Measurements from ENCODE around the gene SLC44A1.

Gene SLC44A1

DNA sequence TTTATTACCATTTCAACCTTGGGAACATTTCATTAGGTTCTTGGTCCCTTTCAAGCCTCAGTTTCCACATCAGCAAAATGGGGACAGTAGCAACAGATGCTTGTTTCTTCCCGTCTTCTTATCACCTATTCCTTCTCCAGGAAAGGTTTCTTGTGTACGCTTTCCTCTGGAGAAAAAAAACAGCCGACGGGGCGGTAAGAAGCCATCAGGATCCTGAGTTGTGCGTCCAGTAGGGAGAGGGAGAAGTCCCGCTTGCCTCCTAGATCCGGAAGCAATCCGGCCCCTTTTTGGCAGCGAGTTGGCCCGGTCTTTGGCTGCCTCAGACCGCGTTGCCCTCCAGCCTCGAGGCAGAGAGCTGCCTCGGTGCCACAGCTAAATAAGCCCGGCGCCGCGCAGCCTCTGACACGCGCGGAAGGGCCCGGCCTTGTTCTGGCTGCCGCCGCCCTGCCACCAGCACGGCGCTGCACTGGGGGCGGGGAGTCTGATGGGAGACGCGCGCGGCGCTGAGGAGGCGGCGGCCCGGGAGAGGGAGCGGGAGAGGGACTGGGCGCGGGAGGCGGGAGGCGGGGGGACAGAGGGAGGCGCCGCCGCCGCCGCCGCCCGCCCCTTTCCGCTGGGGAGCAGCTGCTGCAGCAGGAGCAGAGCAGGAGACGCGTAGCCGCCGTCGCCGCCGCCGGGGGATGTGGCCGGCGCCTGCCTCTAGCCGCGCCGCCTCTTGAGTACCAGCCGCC is at the start of gene SLC44A1:
Gene SLC44A1 (plus strand): TSS at position 649 of the 731 bp plus-strand sequence. CDS start 218 bp downstream, outside the sequence.
- peak; percentile 98 for DNase-seq (ENCODE audit: low read depth, low spot score)

DNA sequence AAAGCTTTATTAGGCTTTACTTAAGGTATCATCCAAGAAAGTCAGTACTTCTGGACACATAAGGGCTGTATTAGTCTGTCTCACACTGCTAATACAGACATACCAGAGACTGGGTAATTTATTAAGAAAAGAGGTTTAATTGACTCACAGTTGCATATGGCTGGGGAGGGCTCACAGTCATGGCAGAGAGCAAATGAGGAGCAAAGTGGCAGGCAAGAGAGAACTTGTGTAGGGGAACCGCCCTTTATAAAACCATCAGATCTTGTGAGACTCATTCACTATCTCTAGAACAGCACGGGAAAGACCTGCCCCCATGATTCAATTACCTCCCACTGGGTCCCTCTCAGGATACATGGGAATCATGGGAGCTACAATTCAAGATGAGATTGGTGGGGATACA is 49.2 kb upstream of the SLC44A1 start:
- no peak for DNase-seq (ENCODE audit: low read depth, low spot score)

DNA sequence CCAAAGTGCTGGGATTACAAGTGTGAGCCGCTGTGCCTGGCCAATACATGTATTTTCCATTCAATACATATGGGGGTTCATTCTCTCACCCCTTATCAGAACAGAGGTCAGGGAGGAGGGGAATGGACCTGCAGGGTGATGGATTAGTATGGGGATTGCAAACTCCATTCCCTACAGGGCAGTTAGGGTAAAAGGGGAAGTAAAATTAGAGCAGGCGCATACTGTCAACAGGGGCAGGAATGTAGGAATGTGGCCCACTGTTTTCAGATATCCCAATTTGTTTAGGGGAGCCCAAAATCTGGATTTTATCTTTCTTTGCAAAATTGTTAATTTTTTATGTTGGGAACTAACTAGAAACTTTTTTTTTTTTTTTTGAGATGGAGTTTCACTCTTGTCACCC is 46.4 kb upstream of the SLC44A1 start:
- no peak for DNase-seq (ENCODE audit: low read depth, low spot score)

DNA sequence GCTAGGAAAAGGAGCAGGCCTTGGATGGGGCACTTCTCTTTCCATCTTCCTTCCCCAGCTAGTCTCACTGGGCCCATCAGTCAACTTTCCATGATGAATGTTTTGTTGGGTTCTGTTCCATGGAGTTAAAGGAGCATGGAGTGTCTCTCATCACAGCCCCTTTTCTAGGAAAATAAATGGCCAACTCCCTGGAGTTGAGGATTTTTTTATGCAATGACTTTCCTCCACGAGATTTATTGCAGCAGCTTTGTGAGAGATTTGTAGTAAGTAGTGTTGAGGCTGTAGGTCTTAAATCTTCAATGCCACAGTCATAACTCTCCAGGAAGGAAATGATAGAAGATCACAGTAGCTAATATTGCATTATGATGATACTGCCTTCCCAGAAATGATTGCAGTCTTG is 45.6 kb upstream of the SLC44A1 start:
- no peak for DNase-seq (ENCODE audit: low read depth, low spot score)

DNA sequence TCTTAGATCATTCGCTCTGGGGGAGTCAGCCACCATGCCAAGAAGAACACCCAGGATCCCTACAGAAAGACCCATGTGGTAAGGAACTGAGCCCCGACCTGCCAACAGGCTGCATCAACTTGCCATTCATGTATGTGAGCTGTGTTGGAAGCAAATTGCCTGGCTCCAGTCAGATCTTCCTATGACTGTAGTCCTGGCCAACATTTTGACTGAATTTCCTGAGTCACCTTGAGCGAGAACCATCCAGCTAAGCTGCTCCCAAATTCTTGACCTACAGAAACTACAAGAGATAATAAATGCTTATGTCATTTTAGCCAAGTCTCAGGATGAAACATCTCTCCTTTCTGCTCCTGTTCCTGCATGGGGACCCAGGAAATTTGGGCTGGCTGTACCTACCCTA is 40.0 kb upstream of the SLC44A1 start:
- no peak for DNase-seq (ENCODE audit: low read depth, low spot score)

DNA sequence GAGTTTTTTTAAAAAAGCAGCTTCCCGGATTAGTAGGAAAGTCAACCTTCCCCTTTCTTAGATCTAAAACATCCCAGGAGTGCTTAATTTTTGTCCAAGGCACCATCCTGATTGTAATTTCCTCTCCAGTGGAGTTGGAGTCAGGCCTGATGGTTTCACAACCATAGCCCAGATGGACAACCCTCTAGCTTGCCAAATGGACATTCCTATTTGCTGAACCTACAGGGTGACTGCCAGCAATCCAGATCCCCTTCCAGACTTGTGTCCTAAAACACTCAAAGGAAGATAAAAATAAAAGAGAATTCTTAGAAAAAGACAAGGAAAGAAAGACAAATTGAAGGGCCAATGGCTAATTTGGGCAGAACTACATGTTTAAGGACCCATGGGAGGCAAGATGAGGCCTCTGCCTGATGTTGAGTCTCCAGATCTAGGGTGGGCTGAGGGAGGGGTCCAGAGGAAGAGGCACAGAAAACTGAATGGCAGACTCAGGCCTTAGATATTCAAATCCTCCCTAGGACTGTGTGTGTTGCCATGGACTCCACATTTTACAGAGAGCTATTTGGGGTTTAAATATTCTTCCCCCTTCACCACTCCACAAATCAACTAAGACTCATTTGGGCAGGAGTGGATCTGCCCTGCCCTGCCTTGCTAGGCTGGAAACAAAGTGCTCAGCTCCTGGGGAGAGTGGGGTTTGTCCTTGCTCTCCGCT is 38.5 kb upstream of the SLC44A1 start:
- peak; percentile 82 for DNase-seq (ENCODE audit: low read depth, low spot score)

DNA sequence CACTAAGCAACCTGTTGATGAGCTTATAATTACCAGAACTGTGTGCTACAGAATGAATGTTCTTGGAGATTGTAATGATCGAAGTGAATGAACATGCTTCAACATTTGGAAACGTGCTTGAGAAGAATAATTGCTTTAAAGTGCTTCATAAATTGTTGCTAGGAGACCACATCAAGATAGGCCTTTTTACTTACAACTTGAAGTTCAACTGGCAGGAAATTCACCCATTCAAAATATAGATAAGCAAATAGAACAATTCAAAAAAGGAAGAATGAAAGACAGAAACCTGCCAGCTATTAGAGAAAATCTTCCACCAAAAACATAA is 38.0 kb upstream of the SLC44A1 start:
- no peak for DNase-seq (ENCODE audit: low read depth, low spot score)

DNA sequence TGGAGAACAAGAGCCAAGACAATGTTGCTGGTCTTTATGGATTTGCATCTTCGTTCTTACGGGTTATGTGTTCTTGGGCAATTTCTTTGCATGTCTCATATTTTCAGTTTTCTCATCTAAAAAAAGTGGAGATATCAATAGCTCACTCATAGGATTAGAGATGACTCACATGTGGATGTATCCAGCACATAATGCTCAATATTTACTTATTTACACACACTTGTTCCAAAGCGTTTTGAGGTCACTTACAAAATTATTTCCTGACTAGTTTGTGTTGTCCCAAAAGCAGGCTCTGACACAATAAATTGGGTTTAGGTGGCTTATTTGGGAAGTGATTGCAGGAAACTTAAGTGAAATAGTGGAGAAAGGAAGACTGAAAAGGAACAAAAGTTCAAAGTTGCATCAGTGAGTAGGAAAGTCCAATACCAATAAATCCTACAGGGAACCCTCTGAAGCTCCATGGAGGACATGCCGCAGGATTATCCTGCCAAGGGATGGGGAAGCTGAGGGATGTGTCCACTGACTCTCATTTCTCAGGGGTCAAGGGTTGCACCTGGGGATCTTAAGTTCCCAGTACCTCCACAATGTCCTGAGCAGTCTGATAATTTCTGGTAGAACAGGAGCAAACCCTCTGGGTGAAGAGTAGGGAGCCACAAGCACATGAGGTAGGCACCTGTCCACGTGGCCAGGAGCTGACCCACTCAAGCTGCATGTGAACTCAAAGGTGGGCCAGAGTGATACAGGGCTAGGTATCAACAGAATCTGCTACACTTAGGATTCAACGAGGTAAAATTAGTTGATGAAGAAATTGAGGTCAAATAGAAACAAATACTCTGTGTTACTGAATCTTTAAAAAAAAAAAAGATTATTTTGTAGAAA is 37.4 kb upstream of the SLC44A1 start:
- no peak for DNase-seq (ENCODE audit: low read depth, low spot score)

DNA sequence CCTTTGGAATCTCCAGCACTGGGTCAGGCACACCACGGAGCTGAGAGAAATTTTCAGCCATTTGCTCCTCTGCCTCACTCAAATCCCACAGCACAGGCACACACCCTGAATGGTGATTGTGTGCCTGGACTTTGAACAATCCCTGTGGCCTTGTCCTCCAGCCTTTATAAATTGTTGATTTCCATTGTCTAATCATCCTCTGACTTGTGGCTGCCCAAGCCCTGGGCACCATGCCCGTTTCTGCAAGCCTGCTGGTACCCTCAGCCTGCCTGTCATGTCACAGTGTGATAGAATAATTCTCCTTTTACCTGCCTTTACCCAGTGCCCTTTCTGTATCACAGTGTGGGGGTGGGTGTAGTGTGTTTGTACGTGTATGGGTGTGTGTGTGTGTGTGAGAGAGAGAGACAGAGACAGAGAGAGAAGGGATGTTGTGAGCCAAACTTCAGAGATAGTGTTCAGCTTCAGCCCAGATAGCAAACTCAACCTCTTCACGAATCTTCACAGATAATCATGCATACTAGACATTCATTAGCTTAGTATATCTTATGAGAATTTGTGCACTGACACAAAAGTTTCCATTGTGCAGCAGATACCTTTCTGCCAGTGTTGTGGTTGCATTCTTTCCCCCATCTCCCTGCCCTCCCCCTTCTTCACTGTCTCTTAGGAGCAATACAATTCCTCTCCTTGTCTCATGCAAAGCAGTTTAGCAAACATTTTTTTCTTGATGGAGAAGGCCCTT is 27.8 kb upstream of the SLC44A1 start:
- DNase-seq (ENCODE audit: low read depth, low spot score), result peak; percentile 75

DNA sequence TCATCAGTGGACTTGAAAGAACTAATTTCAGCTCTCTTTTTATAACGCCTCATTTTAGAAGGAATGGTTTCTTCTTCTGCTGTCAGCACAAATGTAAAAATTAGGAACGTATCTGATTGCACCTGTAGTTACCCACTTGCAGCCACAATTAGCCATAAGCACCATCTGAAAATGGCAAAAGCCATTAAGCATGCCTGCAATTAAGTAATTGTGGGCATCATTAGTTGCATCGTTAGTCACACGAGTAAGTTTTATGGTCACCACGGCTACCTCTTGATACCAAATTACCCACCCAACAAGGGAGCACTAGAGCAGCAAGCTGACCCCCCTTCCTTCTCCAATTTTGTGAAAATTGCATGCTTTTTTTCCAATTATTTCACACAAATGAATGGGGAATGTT is 25.8 kb upstream of the SLC44A1 start:
- DNase-seq (ENCODE audit: low read depth, low spot score), result no peak

DNA sequence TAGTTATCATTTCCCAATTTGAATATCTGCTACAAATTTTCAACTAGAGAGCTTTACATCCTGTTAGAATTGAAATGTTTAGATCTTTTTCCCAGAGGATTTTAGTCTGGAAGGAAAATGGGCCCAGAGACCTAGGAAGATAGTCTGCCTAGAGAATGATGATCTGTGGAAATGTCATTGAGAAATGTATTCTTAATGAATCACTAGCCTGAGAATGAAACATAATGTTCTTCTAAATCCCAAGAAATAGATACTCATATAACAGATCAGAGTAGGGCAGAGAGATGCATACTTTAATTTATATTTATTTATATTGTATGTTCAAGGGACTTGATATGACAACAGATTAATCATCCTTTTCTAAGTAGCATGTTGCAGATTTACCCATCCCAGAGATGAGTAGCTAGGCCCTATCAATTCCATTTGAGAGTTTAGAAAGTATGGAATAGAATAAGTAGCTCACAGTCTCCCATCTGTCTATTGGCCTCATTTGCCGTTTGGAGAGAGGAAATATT is 25.1 kb upstream of the SLC44A1 start:
- no peak for DNase-seq (ENCODE audit: low read depth, low spot score)

DNA sequence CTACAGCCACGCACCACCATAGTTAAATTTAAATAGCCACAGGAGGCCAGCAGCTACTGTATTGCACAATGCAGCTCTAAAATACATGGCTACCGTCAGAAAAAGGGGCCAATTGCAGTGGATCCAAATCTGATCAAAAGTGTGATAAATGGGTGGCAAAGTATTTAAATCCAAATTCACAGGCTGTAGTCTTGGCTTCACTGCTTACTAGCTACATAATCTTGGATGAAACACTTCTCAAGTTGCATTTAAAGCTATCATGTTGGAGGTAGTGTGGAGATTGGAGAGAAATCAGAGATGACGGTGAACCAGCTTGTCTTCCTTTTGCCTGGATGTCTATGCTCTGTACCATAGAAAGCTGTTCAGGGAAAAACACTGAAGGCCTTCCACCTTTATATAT is 24.0 kb upstream of the SLC44A1 start:
- DNase-seq (ENCODE audit: low read depth, low spot score), result no peak

DNA sequence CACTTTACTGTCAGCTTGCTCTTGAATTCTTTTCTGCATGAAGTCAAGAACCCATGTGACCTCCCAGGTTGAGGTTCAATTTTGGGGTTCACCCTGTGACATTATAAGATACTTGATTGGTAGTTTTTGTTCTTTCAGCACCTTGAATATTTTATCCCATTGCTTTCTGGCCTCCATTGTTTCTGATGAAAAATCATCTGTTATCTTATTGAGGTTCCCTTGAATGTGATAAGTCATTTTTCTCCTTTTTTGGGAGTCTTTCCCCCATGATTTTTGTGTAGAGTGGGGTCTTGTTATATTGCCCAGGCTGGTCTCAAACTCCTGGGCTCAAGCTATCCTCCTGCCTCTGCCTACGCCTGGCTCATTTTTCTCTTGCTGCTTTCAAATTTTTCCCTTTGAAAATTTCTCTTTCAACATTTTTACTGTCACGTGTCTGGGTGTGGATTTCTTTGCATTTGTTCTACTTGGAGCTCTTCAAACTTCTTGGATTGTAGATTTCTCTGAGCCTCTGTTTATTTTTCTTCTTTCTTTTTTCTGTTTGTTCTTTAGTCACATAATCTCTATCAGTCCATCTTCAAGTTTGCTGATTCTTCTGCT is 20.8 kb upstream of the SLC44A1 start:
- DNase-seq (ENCODE audit: low read depth, low spot score), result peak; percentile 3

DNA sequence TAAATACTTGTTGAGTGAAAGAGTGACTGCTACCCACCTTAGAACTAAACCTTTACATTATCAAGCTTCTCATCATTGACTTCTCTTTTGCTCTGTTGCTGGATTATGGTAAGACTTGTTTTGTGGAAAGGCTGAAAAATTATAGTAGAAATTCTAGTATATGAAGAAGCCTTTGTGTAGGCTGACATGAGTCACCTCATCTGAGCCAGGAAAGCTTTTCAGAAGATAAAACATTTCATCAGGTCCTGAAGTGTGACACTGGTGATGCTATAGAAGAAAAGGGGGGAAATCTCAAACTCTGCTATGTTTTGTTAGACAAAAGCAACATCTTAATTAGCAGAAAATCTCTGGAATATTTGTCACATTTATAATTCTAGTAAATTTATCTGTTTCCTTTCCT is 18.4 kb upstream of the SLC44A1 start:
- DNase-seq (ENCODE audit: low read depth, low spot score), result no peak

DNA sequence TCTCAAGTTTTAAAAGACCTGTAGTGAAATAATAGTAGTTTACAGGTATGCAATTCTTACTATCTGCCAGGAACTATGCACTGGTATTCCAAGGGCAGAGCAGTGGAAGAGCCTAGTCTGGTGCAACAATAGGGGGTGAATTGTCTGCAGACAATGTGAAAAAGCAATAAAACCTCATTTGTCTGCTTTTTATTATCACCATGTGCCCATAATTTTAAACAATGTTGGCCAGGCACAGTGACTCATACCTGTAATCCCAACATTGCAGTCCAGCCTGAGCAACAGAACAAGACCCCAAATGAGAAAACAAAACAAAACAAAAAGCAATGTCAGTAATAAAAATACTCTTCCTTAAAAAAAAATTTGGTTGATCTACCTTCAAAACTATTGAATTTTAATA is 12.2 kb upstream of the SLC44A1 start:
- peak; percentile 17 for DNase-seq (ENCODE audit: low read depth, low spot score)

DNA sequence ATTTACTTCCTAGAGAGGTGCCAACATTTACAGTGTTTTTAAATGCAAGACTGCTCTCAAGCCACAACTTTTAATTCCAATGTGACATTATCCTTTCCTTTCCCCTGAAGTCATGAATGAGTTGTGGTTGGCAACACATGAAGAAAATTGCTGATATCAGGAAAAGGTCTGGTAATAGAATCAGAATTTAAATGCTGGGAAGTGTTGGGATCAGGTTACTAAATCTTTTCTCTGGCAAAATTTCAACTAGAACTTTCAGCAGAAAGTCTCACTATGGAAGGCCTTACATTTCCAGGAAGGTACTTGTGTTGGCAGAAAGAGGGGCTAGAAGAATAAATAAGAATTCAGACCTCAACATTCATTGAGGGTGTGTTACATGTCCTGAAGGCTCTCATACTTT is 10.6 kb upstream of the SLC44A1 start:
- DNase-seq (ENCODE audit: low read depth, low spot score), result peak; percentile 85

DNA sequence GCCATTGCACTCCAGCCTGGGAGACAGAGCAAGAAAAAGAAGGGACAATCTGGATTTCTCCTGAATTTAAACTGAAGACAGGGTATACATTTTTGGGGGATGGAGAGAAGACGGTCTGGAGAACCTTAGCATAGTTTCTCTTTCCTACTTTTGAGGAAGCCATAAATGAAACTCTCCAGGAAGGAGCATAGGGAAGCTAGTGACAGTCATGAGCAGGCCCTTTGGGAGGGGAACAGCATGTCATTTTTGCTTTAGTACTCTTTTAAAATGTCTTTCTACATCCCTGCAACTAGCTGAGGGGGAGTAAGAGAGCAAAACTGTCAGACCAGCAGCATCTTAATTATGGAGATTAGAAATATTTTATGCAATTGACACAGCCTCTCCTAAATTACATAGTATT is 8.2 kb upstream of the SLC44A1 start:
- DNase-seq (ENCODE audit: low read depth, low spot score), result no peak

DNA sequence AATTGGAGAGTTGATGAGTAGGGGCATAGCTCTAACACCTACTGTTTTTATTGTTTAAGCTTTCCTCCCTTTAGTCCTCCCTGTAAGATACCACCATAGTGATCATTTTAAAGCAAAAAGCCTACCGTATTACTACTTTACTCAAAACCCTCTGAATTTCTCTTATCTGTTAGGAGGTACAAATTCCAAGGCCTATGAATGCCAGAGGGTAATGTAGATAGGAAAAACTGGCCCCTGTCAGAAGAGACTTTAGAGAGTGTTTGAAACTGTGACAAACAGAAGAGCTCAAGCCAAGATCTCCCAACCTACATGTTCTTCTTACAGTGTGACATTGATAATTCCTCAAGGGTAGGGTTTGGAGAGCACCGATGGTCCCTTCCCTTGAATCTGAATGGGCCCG is 7.2 kb upstream of the SLC44A1 start:
- DNase-seq (ENCODE audit: low read depth, low spot score), result no peak

DNA sequence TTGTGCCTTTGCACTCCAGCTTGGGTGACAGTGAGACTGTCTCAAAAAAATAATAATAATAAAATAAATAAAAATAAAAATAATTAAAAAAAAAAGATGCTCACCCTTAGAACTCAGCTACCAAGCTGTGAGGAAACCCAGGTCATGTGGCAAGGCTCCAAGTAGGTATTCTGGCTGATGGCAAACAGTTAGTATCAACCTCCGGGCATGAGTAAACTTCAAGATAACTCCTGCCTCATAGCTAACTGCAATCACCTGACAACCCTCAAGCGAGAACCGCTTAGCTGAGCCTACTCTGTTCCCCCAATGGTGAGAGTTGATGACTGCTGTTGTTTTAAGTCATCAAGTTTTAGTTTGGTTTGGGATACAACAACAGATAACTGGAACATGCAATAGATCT is 6.1 kb upstream of the SLC44A1 start:
- DNase-seq (ENCODE audit: low read depth, low spot score), result no peak

DNA sequence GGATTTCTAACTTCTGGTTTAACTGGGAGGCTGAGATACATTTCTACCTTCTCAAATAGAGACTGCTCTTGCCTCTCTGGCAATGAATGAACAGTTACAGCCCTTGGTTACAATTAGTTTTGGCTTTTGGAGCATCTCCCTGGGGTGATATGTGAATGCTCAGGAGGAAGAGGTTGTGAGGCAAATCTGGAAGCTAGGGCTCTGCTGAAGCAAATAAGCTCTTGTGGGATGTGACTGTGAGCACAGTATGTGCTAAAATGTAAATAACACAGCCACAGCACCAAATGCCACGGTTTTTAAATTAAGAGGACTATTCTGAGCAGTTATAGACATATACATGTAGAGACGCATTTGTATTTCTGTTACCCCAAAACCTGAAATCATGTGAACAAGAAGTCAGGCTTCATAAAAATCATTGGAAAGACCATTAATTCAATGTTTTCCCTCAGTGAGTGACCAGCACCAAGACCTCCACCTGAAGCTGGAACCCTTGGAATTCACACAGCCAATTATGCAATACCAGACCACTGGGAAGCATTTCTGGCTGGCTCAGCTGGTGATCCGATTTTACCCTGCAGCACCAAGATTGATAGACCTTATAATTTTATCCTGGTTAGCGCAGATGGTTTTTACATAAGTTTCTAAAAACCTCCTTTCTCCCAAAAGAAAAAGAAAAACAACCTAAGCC is 3.0 kb upstream of the SLC44A1 start:
- DNase-seq (ENCODE audit: low read depth, low spot score), result peak; percentile 52

DNA sequence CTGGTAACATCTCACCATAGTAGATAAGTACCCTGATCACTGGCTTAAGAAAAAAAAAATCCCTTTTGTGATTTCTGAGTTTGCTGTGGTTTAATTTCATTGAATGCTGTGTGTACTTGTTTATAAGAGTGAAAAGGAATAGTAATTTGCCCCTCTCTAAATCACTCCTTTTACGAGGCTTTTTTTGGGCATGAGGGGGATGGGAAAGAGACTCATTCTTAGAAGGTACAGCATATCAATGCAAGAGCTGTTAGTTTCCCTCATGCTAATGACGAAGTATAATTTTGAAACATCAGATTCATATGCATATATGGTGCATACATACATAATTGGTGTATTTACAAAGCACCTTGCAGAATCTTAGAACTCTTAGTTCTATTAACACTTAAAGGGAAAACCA is 2.4 kb upstream of the SLC44A1 start:
- DNase-seq (ENCODE audit: low read depth, low spot score), result no peak

All from astrocyte of the hippocampus (primary cell).